ENCODE measurements around the gene UPP1.
"Not testable (repeated sequence)": the region's sequence is repeated elsewhere in the genome, so short reads cannot be mapped to it uniquely, and the experiment has no call there.

Gene UPP1

GRCh38 chr7:48113275-48113674, 24.2 kb downstream of the UPP1 start:
- DNase-seq: no peak

DNA sequence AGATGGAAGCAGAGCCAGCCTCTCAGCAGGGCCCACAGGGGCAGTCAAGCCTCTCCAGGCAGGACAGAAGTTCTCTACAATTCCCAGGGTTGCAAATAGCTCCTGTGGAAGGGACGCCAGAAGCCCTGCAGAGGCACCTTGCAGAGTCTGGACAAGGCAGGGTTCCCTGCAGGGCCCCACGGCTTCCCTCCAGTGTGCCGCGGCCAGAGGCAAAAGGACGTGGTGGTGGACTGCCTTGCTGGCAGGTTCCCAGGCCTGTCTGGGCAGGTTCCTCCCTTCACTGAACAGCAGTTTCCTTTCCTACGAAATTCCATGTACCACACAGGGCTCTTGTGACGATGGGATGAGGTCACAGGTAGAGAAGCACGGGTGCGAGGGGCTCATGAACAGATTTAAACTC, 25.1 kb downstream of the UPP1 start:
- DNase-seq: no peak

GRCh38 chr7:48114589-48114988, 25.5 kb downstream of the UPP1 start:
- DNase-seq: no peak

GRCh38 chr7:48116043-48116442, 27.0 kb downstream of the UPP1 start:
- DNase-seq: no peak

GRCh38 chr7:48118041-48118440, 29.0 kb downstream of the UPP1 start:
- DNase-seq: no peak

DNA sequence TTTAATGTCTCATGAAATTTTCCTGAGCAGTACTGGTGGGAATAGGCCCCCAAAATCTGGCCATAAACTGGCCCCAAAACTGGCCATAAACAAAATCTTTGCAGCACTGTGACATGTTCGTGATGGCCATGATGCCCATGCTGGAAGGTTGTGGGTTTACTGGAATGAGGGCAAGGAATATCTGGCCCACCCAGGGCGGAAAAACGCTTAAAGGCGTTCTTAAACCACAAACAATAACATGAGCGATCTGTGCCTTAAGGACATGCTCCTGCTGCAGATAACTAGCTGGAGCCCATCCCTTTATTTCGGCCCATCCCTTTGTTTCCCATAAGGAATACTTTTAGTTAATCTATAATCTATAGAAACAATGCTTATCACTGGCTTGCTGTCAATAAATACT, 31.5 kb downstream of the UPP1 start:
- not testable (repeated sequence) for DNase-seq

GRCh38 chr7:48126037-48126436, 37.0 kb downstream of the UPP1 start:
- no peak for DNase-seq

GRCh38 chr7:48130658-48131108, 41.6 kb downstream of the UPP1 start:
- peak; percentile 84 for DNase-seq

GRCh38 chr7:48132792-48133191, 43.7 kb downstream of the UPP1 start:
- no peak for DNase-seq

DNA sequence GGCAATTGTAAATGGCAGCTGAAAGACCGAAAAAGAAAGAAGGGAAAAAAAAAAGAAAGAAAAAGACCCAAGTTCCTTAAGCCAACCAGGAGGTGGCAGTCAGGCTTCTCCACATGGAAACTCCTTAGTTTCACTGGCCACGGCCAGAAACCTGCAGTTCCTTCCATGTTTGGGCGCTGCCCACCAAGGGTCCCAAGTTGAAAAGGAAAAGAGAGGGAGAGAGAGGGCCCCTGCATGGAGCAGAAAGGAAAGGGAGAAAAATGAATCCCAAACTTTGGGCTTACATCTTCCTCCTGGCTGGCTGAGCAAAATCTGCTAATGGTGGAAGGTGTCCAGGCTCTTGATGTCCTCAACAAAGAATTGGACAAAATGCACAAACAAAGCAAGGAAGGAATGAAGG, 50.4 kb downstream of the UPP1 start:
- no peak for DNase-seq

DNA sequence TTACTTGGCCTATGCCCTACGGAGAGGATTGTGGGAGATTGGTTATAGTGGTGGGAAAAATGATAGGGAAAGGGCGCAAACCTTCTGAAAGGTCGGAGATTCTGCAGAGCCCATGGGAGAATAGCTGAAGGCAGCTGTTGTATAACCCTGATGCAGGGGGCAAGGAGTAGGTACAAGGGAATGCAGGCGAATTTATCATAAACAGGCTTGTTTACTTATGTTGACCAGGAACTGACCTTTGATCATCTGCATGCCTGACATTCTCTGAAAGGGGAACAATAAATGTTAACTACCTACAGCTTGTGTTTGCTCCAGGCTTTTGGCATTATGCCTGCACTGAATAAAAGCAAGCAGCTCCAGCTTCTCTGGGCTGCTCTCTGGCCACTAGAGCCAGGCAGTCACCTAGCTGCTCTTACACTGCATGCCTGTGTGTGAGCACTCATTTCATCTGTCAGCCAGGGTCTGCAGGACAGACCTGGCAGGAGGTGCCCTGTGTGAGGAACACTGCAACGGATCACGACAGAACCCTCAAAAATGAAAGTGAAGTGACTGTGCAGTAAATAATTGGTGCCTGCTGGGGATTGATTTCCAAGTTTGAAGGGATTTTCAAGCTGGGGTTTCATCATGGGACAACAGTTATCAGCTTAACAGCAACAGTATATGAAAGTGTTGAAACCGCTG, 51.1 kb downstream of the UPP1 start:
- DNase-seq: no peak

DNA sequence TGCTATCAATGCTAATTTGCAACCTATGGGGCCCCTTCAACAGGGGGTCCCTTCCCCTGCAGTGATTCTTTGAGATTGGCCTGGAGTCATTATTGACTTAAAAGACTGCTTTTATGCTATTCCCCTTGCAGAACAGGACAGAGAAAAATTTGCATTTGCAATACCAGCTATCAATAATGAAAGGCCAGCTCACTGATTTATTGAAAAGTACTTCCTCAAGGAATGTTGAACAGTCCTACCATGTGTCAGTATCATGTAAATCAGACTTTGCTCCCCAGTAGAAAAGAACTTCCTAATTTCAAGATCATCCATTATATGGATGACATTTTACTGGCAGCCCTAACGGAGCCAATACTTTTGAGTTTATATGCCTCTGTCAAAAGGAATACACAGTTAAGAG, 52.5 kb downstream of the UPP1 start:
- DNase-seq: no peak

DNA sequence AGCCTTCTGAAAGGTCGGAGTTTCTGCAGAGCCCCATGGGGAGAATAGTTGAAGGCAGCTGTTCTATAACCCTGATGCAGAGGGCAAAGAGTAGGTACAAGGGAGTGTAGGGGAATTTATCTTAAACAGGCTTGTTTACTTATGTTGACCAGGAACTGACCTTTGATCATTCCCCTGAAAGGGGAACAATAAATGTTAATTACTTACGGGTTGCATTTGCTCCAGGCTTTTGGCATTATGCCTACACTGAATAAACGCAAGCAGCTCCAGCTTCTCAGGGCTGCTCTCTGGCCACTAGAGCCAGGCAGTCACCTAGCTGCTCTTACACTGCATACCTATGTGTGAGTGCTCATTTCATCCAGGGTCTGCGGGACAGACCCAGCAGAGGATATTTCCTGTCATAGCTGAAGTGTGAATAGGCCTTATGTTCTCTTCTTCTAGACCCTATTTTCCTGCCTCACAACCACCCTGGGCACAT, 55.3 kb downstream of the UPP1 start:
- DNase-seq: no peak

GRCh38 chr7:48147078-48147591, 58.1 kb downstream of the UPP1 start:
- no peak for DNase-seq

DNA sequence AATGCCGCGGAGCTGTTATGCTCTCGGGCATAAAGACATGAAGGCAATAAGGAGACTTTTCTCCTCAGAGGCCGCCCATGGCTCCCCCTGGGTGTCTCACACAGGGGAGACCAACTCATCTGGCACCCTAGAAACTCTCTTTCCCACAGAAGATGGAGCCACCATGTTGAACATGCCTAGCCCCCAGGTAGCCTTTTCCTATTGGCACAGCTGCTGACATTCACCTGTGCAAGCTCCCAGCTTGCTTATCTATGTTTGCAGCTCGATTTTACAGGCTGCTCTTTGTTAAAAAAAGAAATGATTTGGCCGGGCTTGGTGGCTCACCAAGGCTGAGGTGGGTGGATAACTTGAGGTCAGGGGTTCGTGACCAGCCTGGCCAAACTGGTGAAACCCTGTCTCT, 58.6 kb downstream of the UPP1 start:
- DNase-seq: not testable (repeated sequence)

DNA sequence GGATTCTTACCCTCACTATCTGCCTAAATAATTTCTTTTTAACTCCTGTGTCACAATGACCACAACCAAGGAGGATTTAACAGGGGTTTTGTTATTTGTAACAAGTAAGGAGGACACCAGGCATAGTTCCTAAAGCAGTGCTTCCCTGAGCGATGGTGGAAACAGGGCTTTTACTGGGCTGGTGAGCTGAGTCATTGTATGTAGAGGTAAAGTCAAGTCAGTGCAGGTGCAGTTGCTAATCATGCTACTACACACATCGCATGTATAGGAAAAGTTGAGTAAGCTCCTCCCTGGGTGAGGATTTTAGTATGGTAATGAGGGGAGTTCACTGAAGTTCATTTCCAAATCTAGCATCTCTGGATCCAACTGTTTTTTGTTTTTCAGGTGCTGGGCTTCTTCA, 59.2 kb downstream of the UPP1 start:
- no peak for DNase-seq

DNA sequence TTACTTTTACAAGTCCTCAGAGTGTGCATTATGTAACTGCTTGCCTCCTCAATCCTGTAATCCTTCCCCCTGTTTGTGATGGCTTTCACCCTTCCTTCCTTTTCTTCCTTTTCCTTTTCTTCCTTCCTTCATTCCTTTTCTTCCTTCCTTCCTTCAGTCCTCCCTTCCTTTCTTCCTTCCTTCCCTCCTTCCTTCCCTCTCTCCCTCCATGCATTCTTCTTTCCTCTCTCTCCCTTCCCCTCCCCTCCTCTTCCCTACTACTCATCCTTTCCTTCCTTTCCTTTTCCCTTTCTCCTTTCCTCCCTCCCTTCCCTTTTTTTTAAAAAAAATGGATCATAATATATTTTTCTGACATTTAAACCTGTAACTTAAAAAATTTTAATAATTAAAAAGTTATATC, 60.0 kb downstream of the UPP1 start:
- no peak for DNase-seq

- no peak for DNase-seq
These were observed 61.0 kb downstream of the UPP1 start for GRCh38 chr7:48150086-48150485.

GRCh38 chr7:48154792-48155413, 65.8 kb downstream of the UPP1 start:
- peak; percentile 58 for DNase-seq

Data from activated CD4-positive, alpha-beta T cell treated with anti-CD3 and anti-CD28 coated beads, Interleukin-10, Interleukin-2, amounts not matched to agents 100 ng/mL and 50 ng/mL, durations not matched to agents 16 hours and 8 hours (primary cell).